Measurements from ENCODE around the gene DEFB124.

DNA sequence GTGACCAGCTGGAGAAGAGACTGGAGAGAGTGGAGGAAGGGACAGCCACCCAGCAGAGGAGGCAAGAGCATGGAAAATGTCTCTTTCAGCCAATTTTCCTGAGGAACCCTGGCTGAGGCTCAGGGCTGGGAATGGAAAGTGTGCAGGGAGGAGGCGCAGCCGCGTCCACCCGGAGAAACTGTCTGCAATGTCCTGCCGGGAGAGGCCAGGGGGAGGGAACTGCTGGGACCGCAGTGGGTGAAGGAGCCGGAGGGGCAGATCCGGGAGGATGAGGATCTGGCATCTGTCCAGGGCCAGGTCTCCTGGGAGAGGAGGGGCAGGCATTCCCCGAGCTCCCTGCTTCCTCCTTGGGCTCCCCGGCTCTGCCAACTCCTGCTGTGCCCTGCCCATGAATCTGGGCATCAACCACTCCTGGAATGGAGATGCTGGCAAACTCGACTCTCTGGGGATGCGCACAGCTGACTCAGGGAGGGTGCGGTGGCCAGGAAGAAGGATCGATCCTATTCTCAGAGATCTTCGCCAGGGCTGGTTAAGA is 21.9 kb upstream of the DEFB124 start:
- TF ChIP-seq CREM (CRISPR knock-in tag; IDR thresholded peaks at IDR 0.05) (no peak), ELF4 (CRISPR knock-in tag; IDR thresholded peaks at IDR 0.05; ENCODE audit: low read depth) (no peak), SMAD3 (CRISPR knock-in tag; IDR thresholded peaks at IDR 0.05; ENCODE audit: borderline replicate concordance) (no peak), RORB (CRISPR knock-in tag; IDR thresholded peaks at IDR 0.05) (no peak)
- TF ChIP-seq, protein P1, sequence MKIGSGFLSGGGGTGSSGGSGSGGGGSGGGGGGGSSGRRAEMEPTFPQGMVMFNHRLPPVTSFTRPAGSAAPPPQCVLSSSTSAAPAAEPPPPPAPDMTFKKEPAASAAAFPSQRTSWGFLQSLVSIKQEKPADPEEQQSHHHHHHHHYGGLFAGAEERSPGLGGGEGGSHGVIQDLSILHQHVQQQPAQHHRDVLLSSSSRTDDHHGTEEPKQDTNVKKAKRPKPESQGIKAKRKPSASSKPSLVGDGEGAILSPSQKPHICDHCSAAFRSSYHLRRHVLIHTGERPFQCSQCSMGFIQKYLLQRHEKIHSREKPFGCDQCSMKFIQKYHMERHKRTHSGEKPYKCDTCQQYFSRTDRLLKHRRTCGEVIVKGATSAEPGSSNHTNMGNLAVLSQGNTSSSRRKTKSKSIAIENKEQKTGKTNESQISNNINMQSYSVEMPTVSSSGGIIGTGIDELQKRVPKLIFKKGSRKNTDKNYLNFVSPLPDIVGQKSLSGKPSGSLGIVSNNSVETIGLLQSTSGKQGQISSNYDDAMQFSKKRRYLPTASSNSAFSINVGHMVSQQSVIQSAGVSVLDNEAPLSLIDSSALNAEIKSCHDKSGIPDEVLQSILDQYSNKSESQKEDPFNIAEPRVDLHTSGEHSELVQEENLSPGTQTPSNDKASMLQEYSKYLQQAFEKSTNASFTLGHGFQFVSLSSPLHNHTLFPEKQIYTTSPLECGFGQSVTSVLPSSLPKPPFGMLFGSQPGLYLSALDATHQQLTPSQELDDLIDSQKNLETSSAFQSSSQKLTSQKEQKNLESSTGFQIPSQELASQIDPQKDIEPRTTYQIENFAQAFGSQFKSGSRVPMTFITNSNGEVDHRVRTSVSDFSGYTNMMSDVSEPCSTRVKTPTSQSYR (CRISPR knock-in tag; IDR thresholded peaks at IDR 0.05), result no peak
- TF ChIP-seq, protein P2, sequence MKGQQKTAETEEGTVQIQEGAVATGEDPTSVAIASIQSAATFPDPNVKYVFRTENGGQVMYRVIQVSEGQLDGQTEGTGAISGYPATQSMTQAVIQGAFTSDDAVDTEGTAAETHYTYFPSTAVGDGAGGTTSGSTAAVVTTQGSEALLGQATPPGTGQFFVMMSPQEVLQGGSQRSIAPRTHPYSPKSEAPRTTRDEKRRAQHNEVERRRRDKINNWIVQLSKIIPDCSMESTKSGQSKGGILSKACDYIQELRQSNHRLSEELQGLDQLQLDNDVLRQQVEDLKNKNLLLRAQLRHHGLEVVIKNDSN (CRISPR knock-in tag; IDR thresholded peaks at IDR 0.05), result no peak
- TF ChIP-seq, protein P3, sequence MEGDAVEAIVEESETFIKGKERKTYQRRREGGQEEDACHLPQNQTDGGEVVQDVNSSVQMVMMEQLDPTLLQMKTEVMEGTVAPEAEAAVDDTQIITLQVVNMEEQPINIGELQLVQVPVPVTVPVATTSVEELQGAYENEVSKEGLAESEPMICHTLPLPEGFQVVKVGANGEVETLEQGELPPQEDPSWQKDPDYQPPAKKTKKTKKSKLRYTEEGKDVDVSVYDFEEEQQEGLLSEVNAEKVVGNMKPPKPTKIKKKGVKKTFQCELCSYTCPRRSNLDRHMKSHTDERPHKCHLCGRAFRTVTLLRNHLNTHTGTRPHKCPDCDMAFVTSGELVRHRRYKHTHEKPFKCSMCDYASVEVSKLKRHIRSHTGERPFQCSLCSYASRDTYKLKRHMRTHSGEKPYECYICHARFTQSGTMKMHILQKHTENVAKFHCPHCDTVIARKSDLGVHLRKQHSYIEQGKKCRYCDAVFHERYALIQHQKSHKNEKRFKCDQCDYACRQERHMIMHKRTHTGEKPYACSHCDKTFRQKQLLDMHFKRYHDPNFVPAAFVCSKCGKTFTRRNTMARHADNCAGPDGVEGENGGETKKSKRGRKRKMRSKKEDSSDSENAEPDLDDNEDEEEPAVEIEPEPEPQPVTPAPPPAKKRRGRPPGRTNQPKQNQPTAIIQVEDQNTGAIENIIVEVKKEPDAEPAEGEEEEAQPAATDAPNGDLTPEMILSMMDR (IDR thresholded peaks at IDR 0.05), result no peak

Measured in WTC11 (cell line).